Keratinocyte (primary cell): ENCODE measurements around the gene TRMT1.

Source experiments
- CTCF ChIP-seq, 3 experiments: IDR thresholded peaks in 1 of 3; conservative IDR thresholded peaks in 1 of 3; optimal IDR thresholded peaks in 1 of 3; 2 replicates in 2 of 3; 3 replicates in 1 of 3; pipeline versions ENCODE3 to v1.5.1; 2011; ENCODE audit warnings: low read length in 3 of 3, mild to moderate bottlenecking in 3 of 3, moderate library complexity in 2 of 3, control low read depth in 1 of 3, inconsistent platforms in 1 of 3; ENCODE audit not compliant: insufficient read depth in 2 of 3; ENCODE audit errors: extremely low read depth in 1 of 3
- EZH2 ChIP-seq: IDR thresholded peaks from one replicate; pipeline ENCODE4 v1.6.1; 2012; ENCODE audit warnings: inconsistent platforms, mild to moderate bottlenecking, low read length, moderate library complexity

- TF ChIP-seq CTCF (optimal IDR thresholded peaks at IDR 0.05 in 1 of 3, IDR thresholded peaks at IDR 0.05 in 1 of 3, conservative IDR thresholded peaks at IDR 0.05 in 1 of 3; ENCODE audit: extremely low read depth in 1 of 3, insufficient read depth in 2 of 3, low read length in 3 of 3) (no peak), EZH2 (no peak)
These were observed 6.4 kb downstream of the TRMT1 start for GRCh38 chr19:13110099-13110610.
